ENCODE results near the gene ZNF695.
"Not testable (repeated sequence)": the region's sequence is repeated elsewhere in the genome, so short reads cannot be mapped to it uniquely, and the experiment has no call there.

Gene ZNF695

DNA sequence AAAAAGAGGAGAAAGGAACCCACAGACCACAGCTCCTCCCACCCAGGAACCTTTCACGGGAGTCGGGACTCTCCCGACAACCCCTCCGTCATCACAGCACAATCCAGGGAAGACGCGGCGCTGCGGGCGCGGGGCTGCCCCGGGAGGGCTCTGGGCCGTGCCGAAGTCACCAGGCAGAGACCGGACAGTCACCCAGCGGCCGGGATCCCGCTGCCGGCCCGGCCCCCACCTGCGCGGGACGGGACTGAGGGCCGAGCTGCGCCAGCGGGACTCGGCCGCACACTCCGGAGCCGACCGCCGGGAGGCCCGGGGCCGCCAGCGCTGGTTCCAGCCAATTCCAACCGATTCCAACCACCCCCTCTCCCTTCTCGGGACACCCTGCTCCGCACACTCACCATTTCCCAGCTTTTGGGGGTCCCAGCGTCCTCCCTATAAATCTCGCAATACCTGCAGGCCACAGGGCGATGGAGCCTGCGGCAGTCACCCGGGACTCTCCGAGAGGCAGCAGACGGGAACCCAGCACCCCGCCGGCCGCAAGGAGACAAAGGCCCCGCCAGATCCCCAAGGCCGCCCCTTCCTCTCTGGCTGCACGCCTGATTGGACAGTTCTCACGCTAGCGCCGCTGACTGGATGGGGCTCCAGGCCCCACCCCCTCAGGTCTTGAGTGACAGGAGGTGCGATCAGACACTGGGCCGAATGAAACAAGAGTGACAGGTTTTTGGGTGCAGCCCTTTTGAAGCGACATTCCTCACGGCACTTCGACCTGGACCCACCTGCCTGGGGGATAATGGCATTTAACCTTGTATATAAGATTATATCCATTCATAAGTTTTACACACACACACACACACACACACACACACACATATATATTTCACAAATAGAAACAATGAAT, at the start of gene ZNF695:
TSS of gene ZNF695 (minus strand) at position 547 of the 895 bp plus-strand sequence. CDS start at position 398, 149 bp downstream.
- Histone ChIP-seq H3K4me3 (ENCODE audit: low read depth, low read length) (peak within 1 kb of the TSS; percentile 94), H3K9ac (ENCODE audit: low read depth, low read length) (peak within 1 kb of the TSS; percentile 92), H3K9me3 (ENCODE audit: control insufficient read depth, insufficient read depth, low read length) (peaks cover 9% of the 10 kb centered on the region; the same call in 1 of the 2 replicates), H3K27me3 (ENCODE audit: control insufficient read depth, insufficient read depth, low read length) (no peaks in the 10 kb centered on the region), H3K27ac (ENCODE audit: low read depth, low read length) (peak within 1 kb of the TSS; percentile 67), H3K36me3 (ENCODE audit: control insufficient read depth, insufficient read depth, low read length) (no peaks in the 10 kb centered on the region), H3K4me1 (ENCODE audit: control insufficient read depth, insufficient read depth, low read length) (no peaks in the 10 kb centered on the region)

DNA sequence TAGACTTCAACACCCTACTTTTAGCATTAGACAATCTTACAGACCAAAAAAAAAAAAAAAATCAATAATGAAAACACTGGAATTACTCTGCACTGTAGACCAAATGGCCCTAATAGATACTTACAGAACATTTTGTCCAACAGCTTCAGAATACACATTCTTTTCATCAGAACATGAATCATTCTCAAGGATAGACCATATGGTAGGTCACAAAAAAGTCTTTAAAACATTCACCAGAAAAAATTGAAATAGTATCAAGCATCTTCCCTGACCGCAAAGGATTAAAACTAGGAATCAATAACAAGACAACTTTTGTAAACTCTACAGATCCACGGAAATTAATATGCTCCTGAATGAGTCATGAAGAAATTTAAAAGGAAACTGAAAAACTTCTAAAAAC, 48.2 kb upstream of the ZNF695 start:
- H3K9ac ChIP-seq (ENCODE audit: low read depth, low read length) = no peak overlapping the region
- H3K9me3 ChIP-seq (ENCODE audit: control insufficient read depth, insufficient read depth, low read length) = peaks cover 75% of the 10 kb centered on the region

DNA sequence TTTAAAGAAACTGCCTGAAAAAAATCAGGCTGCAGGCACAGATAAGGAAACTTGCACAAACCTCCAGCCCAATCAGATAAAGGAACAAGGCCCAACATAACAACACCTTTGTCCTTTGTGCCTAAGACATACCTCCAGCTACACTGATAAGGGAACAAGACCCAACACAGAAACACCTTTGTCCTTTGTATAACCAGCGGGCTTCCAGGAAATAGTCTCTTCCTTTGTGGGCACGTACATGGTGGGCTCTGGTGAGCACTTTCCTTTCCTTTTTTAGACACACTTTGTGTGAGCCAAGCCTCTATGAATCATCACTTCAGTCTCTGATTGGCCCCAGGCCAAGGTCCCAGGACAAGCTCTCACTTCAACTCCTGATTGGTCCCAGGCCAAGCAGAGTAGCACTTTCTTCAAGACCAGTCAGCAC, 47.1 kb upstream of the ZNF695 start:
- Histone ChIP-seq H3K27me3 (ENCODE audit: control insufficient read depth, insufficient read depth, low read length) (no peaks in the 10 kb centered on the region), H3K9me3 (ENCODE audit: control insufficient read depth, insufficient read depth, low read length) (peaks cover 82% of the 10 kb centered on the region), H3K36me3 (ENCODE audit: control insufficient read depth, insufficient read depth, low read length) (no peaks in the 10 kb centered on the region), H3K9ac (ENCODE audit: low read depth, low read length) (no peak overlapping the region), H3K4me1 (ENCODE audit: control insufficient read depth, insufficient read depth, low read length) (no peaks in the 10 kb centered on the region), H3K4me3 (ENCODE audit: low read depth, low read length) (no peak overlapping the region), H3K27ac (ENCODE audit: low read depth, low read length) (no peak overlapping the region)

More for the DNA sequence above, 48.2 kb upstream of the ZNF695 start:
- H3K36me3 ChIP-seq (ENCODE audit: control insufficient read depth, insufficient read depth, low read length) = no peaks in the 10 kb centered on the region
- no peak overlapping the region for H3K27ac ChIP-seq (ENCODE audit: low read depth, low read length)
- no peaks in the 10 kb centered on the region for H3K27me3 ChIP-seq (ENCODE audit: control insufficient read depth, insufficient read depth, low read length)
- H3K4me3 ChIP-seq (ENCODE audit: low read depth, low read length) = no peak overlapping the region
- H3K4me1 ChIP-seq (ENCODE audit: control insufficient read depth, insufficient read depth, low read length) = no peaks in the 10 kb centered on the region

DNA sequence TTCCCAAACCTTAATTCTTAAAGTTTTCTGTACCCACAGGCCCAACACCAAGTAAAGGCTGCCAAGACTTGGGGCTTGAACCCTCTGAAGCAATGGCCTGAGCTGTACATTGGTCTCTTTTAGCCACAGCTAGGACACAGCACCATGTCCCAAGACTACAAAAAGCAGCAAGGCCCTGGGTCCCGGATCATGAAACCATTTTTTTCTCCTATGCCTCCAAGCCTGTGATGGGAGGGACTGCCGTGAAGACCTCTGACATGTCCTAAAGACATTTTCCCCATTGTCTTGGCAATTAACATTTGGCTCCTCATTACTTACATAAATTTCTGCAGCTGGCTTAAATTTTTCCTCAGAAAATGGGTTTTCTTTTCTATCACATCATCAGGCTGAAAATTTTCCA, 39.8 kb upstream of the ZNF695 start:
- peaks cover 95% of the 10 kb centered on the region for H3K9me3 ChIP-seq (ENCODE audit: control insufficient read depth, insufficient read depth, low read length)
- no peak overlapping the region for H3K27ac ChIP-seq (ENCODE audit: low read depth, low read length)
- H3K4me3 ChIP-seq (ENCODE audit: low read depth, low read length) = no peak overlapping the region
- H3K36me3 ChIP-seq (ENCODE audit: control insufficient read depth, insufficient read depth, low read length) = 0 out of 2 replicates have a peak, but pooled peaks cover 2% of the 10 kb centered on the region
- no peak overlapping the region for H3K9ac ChIP-seq (ENCODE audit: low read depth, low read length)
- no peaks in the 10 kb centered on the region for H3K27me3 ChIP-seq (ENCODE audit: control insufficient read depth, insufficient read depth, low read length)
- H3K4me1 ChIP-seq (ENCODE audit: control insufficient read depth, insufficient read depth, low read length) = no peaks in the 10 kb centered on the region

GRCh38 chr1:247047260-247047659, 39.4 kb upstream of the ZNF695 start:
- Histone ChIP-seq H3K27me3 (ENCODE audit: control insufficient read depth, insufficient read depth, low read length) (no peaks in the 10 kb centered on the region), H3K4me1 (ENCODE audit: control insufficient read depth, insufficient read depth, low read length) (no peaks in the 10 kb centered on the region), H3K4me3 (ENCODE audit: low read depth, low read length) (no peak overlapping the region), H3K36me3 (ENCODE audit: control insufficient read depth, insufficient read depth, low read length) (0 out of 2 replicates have a peak, but pooled peaks cover 7% of the 10 kb centered on the region), H3K27ac (ENCODE audit: low read depth, low read length) (no peak overlapping the region), H3K9me3 (ENCODE audit: control insufficient read depth, insufficient read depth, low read length) (peaks cover 95% of the 10 kb centered on the region), H3K9ac (ENCODE audit: low read depth, low read length) (no peak overlapping the region)

- peaks cover 97% of the 10 kb centered on the region for H3K9me3 ChIP-seq (ENCODE audit: control insufficient read depth, insufficient read depth, low read length)
- H3K9ac ChIP-seq (ENCODE audit: low read depth, low read length) = no peak overlapping the region
Observed at GRCh38 chr1:247043406-247043805, 35.5 kb upstream of the ZNF695 start.

DNA sequence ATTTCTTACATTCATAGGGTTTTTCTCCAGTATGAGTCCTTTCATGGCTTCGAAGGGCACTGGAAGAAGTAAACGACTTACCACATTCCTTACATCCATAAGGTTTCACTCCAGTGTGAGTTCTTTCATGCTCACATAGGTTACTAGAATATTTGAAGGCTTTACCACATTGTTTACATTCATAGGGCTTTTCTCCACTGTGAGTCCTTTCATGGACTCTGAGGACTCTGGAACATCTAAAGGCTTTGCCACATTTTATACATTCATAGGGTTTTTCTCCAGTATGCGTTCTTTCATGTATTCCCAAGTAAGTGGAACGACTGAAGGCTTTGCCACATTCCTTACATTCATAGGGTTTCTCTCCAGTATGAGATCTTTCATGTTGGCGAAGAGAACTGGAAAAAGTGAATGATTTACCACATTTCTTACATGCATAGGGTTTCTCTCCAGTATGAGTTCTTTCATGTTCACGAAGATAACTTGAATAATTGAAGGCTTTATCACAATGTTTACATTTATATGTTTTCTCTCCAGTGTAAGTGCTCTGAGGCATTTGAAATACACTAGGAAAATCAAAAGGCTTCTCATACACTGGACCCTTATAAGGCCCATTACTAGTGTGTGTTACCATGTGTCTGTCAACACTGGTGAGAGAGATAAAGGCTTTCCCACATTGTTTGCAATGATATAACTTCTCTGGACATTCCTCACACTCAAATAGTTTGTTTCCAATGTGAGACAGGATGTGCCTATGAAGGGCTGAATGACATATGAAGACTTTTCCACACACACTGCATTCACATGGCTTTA, 29.9 kb upstream of the ZNF695 start:
- H3K36me3 ChIP-seq (ENCODE audit: control insufficient read depth, insufficient read depth, low read length) = peaks cover 57% of the 10 kb centered on the region
- H3K9ac ChIP-seq (ENCODE audit: low read depth, low read length) = no peak overlapping the region
- H3K9me3 ChIP-seq (ENCODE audit: control insufficient read depth, insufficient read depth, low read length) = peaks cover 91% of the 10 kb centered on the region
- no peak overlapping the region for H3K27ac ChIP-seq (ENCODE audit: low read depth, low read length)
- H3K4me1 ChIP-seq (ENCODE audit: control insufficient read depth, insufficient read depth, low read length) = no peaks in the 10 kb centered on the region
- peak overlapping the region; percentile 8; the same call in 1 of the 2 replicates for H3K4me3 ChIP-seq (ENCODE audit: low read depth, low read length)
- H3K27me3 ChIP-seq (ENCODE audit: control insufficient read depth, insufficient read depth, low read length) = no peaks in the 10 kb centered on the region

More at GRCh38 chr1:247043406-247043805, 35.5 kb upstream of the ZNF695 start:
- H3K4me3 ChIP-seq (ENCODE audit: low read depth, low read length) = no peak overlapping the region
- H3K27me3 ChIP-seq (ENCODE audit: control insufficient read depth, insufficient read depth, low read length) = no peaks in the 10 kb centered on the region
- no peaks in the 10 kb centered on the region for H3K4me1 ChIP-seq (ENCODE audit: control insufficient read depth, insufficient read depth, low read length)
- H3K27ac ChIP-seq (ENCODE audit: low read depth, low read length) = no peak overlapping the region
- H3K36me3 ChIP-seq (ENCODE audit: control insufficient read depth, insufficient read depth, low read length) = peaks cover 19% of the 10 kb centered on the region

GRCh38 chr1:247032306-247032705, 24.4 kb upstream of the ZNF695 start:
- H3K4me1 ChIP-seq (ENCODE audit: control insufficient read depth, insufficient read depth, low read length) = not testable (repeated sequence)

GRCh38 chr1:247024658-247025057, 16.8 kb upstream of the ZNF695 start:
- not testable (repeated sequence) for H3K36me3 ChIP-seq (ENCODE audit: control insufficient read depth, insufficient read depth, low read length); H3K4me3 ChIP-seq (ENCODE audit: low read depth, low read length); H3K9ac ChIP-seq (ENCODE audit: low read depth, low read length); H3K27ac ChIP-seq (ENCODE audit: low read depth, low read length); H3K4me1 ChIP-seq (ENCODE audit: control insufficient read depth, insufficient read depth, low read length); H3K27me3 ChIP-seq (ENCODE audit: control insufficient read depth, insufficient read depth, low read length)
- peaks cover 38% of the 10 kb centered on the region for H3K9me3 ChIP-seq (ENCODE audit: control insufficient read depth, insufficient read depth, low read length)

More at GRCh38 chr1:247032306-247032705, 24.4 kb upstream of the ZNF695 start:
- H3K27ac ChIP-seq (ENCODE audit: low read depth, low read length); H3K27me3 ChIP-seq (ENCODE audit: control insufficient read depth, insufficient read depth, low read length); H3K9ac ChIP-seq (ENCODE audit: low read depth, low read length); H3K4me3 ChIP-seq (ENCODE audit: low read depth, low read length): not testable (repeated sequence)
- peaks cover 72% of the 10 kb centered on the region for H3K9me3 ChIP-seq (ENCODE audit: control insufficient read depth, insufficient read depth, low read length)
- H3K36me3 ChIP-seq (ENCODE audit: control insufficient read depth, insufficient read depth, low read length) = peaks cover 29% of the 10 kb centered on the region

GRCh38 chr1:247013391-247013790, 5.5 kb upstream of the ZNF695 start:
- Histone ChIP-seq H3K4me3 (ENCODE audit: low read depth, low read length) (no peak overlapping the region), H3K27me3 (ENCODE audit: control insufficient read depth, insufficient read depth, low read length) (no peaks in the 10 kb centered on the region), H3K36me3 (ENCODE audit: control insufficient read depth, insufficient read depth, low read length) (no peaks in the 10 kb centered on the region), H3K9ac (ENCODE audit: low read depth, low read length) (no peak overlapping the region), H3K27ac (ENCODE audit: low read depth, low read length) (no peak overlapping the region), H3K4me1 (ENCODE audit: control insufficient read depth, insufficient read depth, low read length) (no peaks in the 10 kb centered on the region), H3K9me3 (ENCODE audit: control insufficient read depth, insufficient read depth, low read length) (peaks cover 9% of the 10 kb centered on the region; the same call in 1 of the 2 replicates)
